ENCODE results near the gene CREB1. TPM values are rescaled to one million over a fixed set of nuclear protein-coding genes. Genes with fewer than 3 reads are reported as not detected.
A peak's percentile ranks its signal among the peaks of the same experiment; 100 is the strongest.

The CREB1 gene
- total RNA-seq, 1 donor from 2014 or later = 111 TPM

- H3K27me3 Mint-ChIP-seq = no peaks in the 10 kb centered on the region
- TF ChIP-seq CTCF (IDR thresholded peaks at IDR 0.05; ENCODE audit: unreplicated experiment) = no peak
- no peak for DNase-seq (ENCODE audit: low spot score, unreplicated experiment)
- no peak overlapping the region for H3K27ac Mint-ChIP-seq
- H3K9me3 Mint-ChIP-seq (ENCODE audit: low read depth) = no peaks in the 10 kb centered on the region
- peaks cover 31% of the 10 kb centered on the region for H3K36me3 Mint-ChIP-seq (ENCODE audit: insufficient read depth)
- H3K4me3 Mint-ChIP-seq (ENCODE audit: low read depth) = no peak overlapping the region
- no peaks in the 10 kb centered on the region for H3K4me1 Mint-ChIP-seq (ENCODE audit: low read depth)
Observed at GRCh38 chr2:207571370-207571769, 41.6 kb downstream of the CREB1 start.

GRCh38 chr2:207584952-207585351 is 55.2 kb downstream of the CREB1 start:
- H3K27me3 Mint-ChIP-seq = no peaks in the 10 kb centered on the region
- no peak for DNase-seq (ENCODE audit: low spot score, unreplicated experiment)
- H3K27ac Mint-ChIP-seq = no peak overlapping the region
- peaks cover 58% of the 10 kb centered on the region for H3K36me3 Mint-ChIP-seq (ENCODE audit: insufficient read depth)
- H3K4me3 Mint-ChIP-seq (ENCODE audit: low read depth) = no peak overlapping the region
- no peak for TF ChIP-seq CTCF (IDR thresholded peaks at IDR 0.05; ENCODE audit: unreplicated experiment)
- peaks cover 4% of the 10 kb centered on the region for H3K4me1 Mint-ChIP-seq (ENCODE audit: low read depth)
- H3K9me3 Mint-ChIP-seq (ENCODE audit: low read depth) = no peaks in the 10 kb centered on the region

- no peak for DNase-seq (ENCODE audit: low spot score, unreplicated experiment)
- H3K4me3 Mint-ChIP-seq (ENCODE audit: low read depth) = no peak overlapping the region
- TF ChIP-seq CTCF (IDR thresholded peaks at IDR 0.05; ENCODE audit: unreplicated experiment) = no peak
- peaks cover 3% of the 10 kb centered on the region for H3K9me3 Mint-ChIP-seq (ENCODE audit: low read depth)
- no peaks in the 10 kb centered on the region for H3K27me3 Mint-ChIP-seq
- H3K27ac Mint-ChIP-seq = peak overlapping the region; percentile 4
- peaks cover 4% of the 10 kb centered on the region for H3K4me1 Mint-ChIP-seq (ENCODE audit: low read depth)
- peaks cover 71% of the 10 kb centered on the region for H3K36me3 Mint-ChIP-seq (ENCODE audit: insufficient read depth)
Observed at GRCh38 chr2:207587305-207587704, 57.5 kb downstream of the CREB1 start.

- no peak for DNase-seq (ENCODE audit: low spot score, unreplicated experiment)
- TF ChIP-seq CTCF (IDR thresholded peaks at IDR 0.05; ENCODE audit: unreplicated experiment) = no peak
- Mint-ChIP-seq H3K4me3 (ENCODE audit: low read depth) (no peak overlapping the region), H3K27me3 (no peaks in the 10 kb centered on the region), H3K9me3 (ENCODE audit: low read depth) (peaks cover 7% of the 10 kb centered on the region), H3K27ac (no peak overlapping the region), H3K4me1 (ENCODE audit: low read depth) (peaks cover 4% of the 10 kb centered on the region), H3K36me3 (ENCODE audit: insufficient read depth) (peaks cover 73% of the 10 kb centered on the region)
Observed at GRCh38 chr2:207589143-207589542, 59.4 kb downstream of the CREB1 start.

- Mint-ChIP-seq H3K27me3 (no peaks in the 10 kb centered on the region), H3K4me1 (ENCODE audit: low read depth) (no peaks in the 10 kb centered on the region), H3K36me3 (ENCODE audit: insufficient read depth) (peaks cover 49% of the 10 kb centered on the region), H3K4me3 (ENCODE audit: low read depth) (no peak overlapping the region), H3K9me3 (ENCODE audit: low read depth) (peaks cover 7% of the 10 kb centered on the region), H3K27ac (no peak overlapping the region)
- no peak for DNase-seq (ENCODE audit: low spot score, unreplicated experiment)
- no peak for TF ChIP-seq CTCF (IDR thresholded peaks at IDR 0.05; ENCODE audit: unreplicated experiment)
Observed at GRCh38 chr2:207593277-207593676, 63.5 kb downstream of the CREB1 start.

All from progenitor cell of endocrine pancreas (in vitro differentiated cells).